ENCODE data around the gene OXER1. TPM values are rescaled to one million over a fixed set of nuclear protein-coding genes. Genes with fewer than 3 reads are reported as not detected.

Gene OXER1
- total RNA-seq, 2 experiments from 2014 or later, result not detected

DNA sequence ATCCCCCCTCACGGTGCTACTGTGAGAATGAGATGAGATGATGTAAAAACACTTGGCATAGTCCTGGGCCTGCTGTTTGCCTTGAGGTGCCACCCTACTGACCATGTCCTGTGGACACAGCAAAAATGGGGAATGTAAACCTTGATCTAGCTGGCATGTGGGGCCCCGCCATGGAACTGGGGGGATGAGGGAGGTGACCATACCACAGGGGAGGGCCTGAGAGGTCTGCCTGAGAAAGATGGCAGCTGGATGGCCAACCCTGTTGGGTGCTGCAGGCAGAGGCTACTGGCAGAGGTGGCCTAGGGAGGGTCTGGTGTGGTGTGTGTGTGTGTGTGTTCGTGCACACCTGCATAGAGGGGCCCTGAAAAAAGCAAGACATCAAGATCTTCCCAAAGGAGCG lies 27.7 kb upstream of the OXER1 start:
- H3K9me3 Mint-ChIP-seq, result no peaks in the 10 kb centered on the region
- CTCF ChIA-PET, result interaction anchor here (1.0 to 1.2 kb wide), 3 partner anchors 13 to 345 kb away, joined by 3 to 4 read pairs (median 4); no protein-coding TSS in a partner anchor
- no peak for DNase-seq
- no peak overlapping the region for H3K27ac Mint-ChIP-seq
- H3K4me1 Mint-ChIP-seq, result peaks cover 22% of the 10 kb centered on the region
- POLR2A ChIA-PET, result no interaction called here
- H3K27me3 Mint-ChIP-seq, result peaks cover 43% of the 10 kb centered on the region
- no peaks in the 10 kb centered on the region for H3K36me3 Mint-ChIP-seq (ENCODE audit: low read depth)
- H3K4me3 Mint-ChIP-seq, result no peak overlapping the region

DNA sequence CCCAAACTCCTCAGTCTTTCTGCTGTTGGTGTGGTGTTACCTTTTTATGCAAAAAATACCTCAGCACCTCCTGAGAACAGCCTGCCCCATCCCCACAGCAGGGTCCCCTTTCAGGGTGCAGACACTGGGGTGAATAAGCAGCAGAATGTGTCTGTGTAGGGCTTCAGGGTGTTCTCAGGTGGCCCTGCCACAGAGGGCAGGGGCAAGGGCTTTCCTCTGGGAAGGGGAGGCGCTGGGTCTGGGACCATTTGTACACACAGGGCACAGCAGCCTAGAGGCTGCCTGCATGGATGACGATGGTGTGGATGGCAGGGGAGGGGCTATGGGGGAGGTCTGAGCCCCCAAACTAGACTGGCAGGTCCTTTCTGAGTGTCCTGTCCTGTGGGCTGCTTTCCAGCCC lies 25.8 kb upstream of the OXER1 start:
- POLR2A ChIA-PET, result no interaction called here
- CTCF ChIA-PET, result interaction anchor here (1.0 kb wide), 1 partner anchor 10 kb away, joined by 4 read pairs; no protein-coding TSS in a partner anchor
- no peak for DNase-seq
- H3K9me3 Mint-ChIP-seq, result no peaks in the 10 kb centered on the region
- peaks cover 34% of the 10 kb centered on the region for H3K27me3 Mint-ChIP-seq
- no peaks in the 10 kb centered on the region for H3K36me3 Mint-ChIP-seq (ENCODE audit: low read depth)
- peaks cover 15% of the 10 kb centered on the region for H3K4me1 Mint-ChIP-seq
- H3K4me3 Mint-ChIP-seq, result no peak overlapping the region
- H3K27ac Mint-ChIP-seq, result no peak overlapping the region

DNA sequence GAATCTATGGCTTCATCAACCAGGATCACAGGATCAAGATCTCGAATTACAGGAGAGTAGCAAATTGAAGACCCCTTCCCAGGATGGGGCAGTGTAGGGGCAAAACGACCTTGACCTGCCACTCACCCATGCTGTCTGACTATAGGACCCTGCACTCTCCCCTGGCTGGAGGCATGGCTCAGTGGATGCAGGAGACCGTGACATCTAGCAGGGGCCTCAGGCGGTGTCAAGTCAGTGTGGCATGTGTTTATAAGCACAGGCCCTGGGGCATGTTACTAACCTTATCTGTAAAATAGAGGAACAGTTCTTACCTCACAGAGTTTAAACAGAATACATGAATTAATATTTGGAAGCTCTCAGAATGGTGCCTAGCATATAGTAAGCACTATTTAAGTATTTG lies 24.9 kb upstream of the OXER1 start:
- Mint-ChIP-seq H3K4me1 (peaks cover 15% of the 10 kb centered on the region), H3K9me3 (no peaks in the 10 kb centered on the region), H3K27ac (no peak overlapping the region), H3K4me3 (no peak overlapping the region), H3K27me3 (peaks cover 26% of the 10 kb centered on the region), H3K36me3 (ENCODE audit: low read depth) (no peaks in the 10 kb centered on the region)
- ChIA-PET CTCF (no interaction called here), POLR2A (no interaction called here)
- no peak for DNase-seq

GRCh38 chr2:42788478-42788793 lies 24.5 kb upstream of the OXER1 start:
- no peak for DNase-seq
- ChIA-PET POLR2A (no interaction called here), CTCF (no interaction called here)
- peaks cover 10% of the 10 kb centered on the region for H3K4me1 Mint-ChIP-seq
- no peaks in the 10 kb centered on the region for H3K36me3 Mint-ChIP-seq (ENCODE audit: low read depth)
- H3K4me3 Mint-ChIP-seq, result no peak overlapping the region
- no peaks in the 10 kb centered on the region for H3K9me3 Mint-ChIP-seq
- H3K27me3 Mint-ChIP-seq, result peaks cover 21% of the 10 kb centered on the region
- no peak overlapping the region for H3K27ac Mint-ChIP-seq

DNA sequence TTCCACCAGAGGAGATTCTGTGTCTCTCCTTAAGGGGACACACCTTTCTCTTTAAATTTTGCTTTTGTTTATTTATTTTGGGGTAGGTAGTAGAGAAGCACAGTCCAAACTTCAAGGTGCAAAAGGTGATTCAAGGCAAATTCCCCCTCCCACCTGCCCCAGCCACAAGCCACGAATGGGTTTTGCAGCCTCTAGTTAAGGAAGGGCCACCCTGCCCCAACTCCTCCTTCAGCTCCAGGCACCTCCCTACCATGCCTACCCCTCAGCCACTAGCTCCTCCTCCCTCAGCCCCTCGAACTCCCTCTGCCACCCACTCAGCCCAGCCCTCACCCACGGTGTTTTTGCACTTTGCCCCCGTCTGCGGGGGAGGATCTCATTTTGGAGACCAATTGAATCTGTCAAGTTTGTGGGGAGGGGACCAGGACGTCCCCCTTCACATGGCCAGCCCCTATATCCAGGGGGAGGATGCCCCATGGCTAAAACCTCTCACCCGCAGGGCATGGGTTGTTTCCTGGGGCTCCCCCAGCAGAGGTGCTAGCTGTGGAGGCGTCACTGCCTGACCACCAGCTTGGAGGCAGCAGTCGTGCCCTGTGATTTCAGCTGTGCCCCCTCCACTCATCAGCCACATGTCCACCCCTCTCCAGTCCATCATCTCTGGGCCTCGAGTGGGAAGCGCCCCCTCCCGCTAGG lies 24.0 kb upstream of the OXER1 start:
- H3K27ac Mint-ChIP-seq, result no peak overlapping the region
- H3K9me3 Mint-ChIP-seq, result no peaks in the 10 kb centered on the region
- peaks cover 18% of the 10 kb centered on the region for H3K27me3 Mint-ChIP-seq
- ChIA-PET POLR2A (no interaction called here), CTCF (interaction anchor here (1.8 kb wide), 1 partner anchor 22 kb away, joined by 6 read pairs; no protein-coding TSS in a partner anchor)
- H3K4me1 Mint-ChIP-seq, result peaks cover 8% of the 10 kb centered on the region
- no peak for DNase-seq
- H3K36me3 Mint-ChIP-seq (ENCODE audit: low read depth), result no peaks in the 10 kb centered on the region
- H3K4me3 Mint-ChIP-seq, result no peak overlapping the region

DNA sequence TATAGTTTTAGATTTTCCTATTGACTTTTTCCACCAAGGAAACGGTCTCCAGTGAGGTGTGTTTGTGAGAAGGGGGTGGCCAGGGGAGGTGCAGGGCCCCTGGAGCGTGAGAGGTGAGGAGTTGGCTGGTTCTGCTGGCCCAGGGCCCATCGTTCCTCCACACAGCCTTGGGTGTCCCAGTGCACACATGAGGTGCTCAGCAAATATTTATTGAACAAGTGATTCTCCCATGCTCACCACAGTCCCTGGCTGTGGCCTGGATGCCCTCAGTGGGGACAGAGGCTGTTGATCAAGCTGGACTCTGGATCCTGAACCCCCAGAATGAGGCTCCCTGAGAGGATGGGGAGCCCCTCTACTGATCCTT lies 23.5 kb upstream of the OXER1 start:
- Mint-ChIP-seq H3K4me3 (no peak overlapping the region), H3K4me1 (peaks cover 8% of the 10 kb centered on the region), H3K27ac (no peak overlapping the region), H3K9me3 (no peaks in the 10 kb centered on the region), H3K27me3 (peaks cover 18% of the 10 kb centered on the region), H3K36me3 (ENCODE audit: low read depth) (no peaks in the 10 kb centered on the region)
- POLR2A ChIA-PET, result no interaction called here
- no peak for DNase-seq
- CTCF ChIA-PET, result interaction anchor here (1.8 kb wide), 1 partner anchor 23 kb away, joined by 6 read pairs; no protein-coding TSS in a partner anchor

DNA sequence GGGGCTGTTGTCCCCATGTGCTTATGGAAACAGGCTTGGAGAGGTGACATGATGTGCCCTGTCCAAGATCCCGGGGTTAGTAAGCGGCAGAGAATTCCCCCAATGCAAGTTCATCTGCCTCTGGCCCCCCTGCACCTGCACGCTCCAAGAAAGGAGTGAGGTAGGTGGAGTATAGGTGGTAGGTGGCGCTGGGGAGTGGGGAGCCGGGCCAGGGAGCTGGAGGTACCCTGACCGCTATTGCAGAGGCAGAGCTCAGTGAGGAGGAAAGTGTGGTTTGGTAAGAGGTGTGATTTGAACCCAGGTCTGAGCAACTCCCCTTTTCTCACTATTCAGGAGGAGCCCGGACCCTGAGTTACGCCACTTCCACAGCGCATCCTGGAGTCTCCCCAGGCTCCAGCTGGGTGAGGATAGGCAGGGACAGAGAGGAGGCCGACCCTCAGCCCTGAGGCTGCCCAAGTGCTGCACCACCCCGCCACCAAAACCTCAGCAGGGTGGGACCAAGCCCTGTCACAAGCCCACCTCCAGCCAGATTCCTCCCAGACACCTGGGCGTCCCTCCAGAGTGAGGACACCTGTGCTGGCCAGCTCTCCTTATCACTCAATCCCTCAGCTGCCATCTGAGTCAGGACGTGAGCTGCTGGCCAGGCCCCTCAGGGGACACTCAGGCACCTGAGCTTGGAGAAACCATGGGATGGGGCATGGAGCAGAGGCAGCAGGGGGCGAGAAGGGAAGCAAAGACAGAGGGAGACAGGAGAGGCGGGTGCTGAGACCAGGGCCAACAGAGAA lies 22.8 kb upstream of the OXER1 start:
- Mint-ChIP-seq H3K36me3 (ENCODE audit: low read depth) (no peaks in the 10 kb centered on the region), H3K27me3 (peaks cover 14% of the 10 kb centered on the region), H3K9me3 (no peaks in the 10 kb centered on the region), H3K27ac (no peak overlapping the region), H3K4me3 (no peak overlapping the region), H3K4me1 (peaks cover 4% of the 10 kb centered on the region)
- POLR2A ChIA-PET, result no interaction called here
- no peak for DNase-seq
- CTCF ChIA-PET, result interaction anchor here (1.8 kb wide), 1 partner anchor 23 kb away, joined by 6 read pairs; no protein-coding TSS in a partner anchor

DNA sequence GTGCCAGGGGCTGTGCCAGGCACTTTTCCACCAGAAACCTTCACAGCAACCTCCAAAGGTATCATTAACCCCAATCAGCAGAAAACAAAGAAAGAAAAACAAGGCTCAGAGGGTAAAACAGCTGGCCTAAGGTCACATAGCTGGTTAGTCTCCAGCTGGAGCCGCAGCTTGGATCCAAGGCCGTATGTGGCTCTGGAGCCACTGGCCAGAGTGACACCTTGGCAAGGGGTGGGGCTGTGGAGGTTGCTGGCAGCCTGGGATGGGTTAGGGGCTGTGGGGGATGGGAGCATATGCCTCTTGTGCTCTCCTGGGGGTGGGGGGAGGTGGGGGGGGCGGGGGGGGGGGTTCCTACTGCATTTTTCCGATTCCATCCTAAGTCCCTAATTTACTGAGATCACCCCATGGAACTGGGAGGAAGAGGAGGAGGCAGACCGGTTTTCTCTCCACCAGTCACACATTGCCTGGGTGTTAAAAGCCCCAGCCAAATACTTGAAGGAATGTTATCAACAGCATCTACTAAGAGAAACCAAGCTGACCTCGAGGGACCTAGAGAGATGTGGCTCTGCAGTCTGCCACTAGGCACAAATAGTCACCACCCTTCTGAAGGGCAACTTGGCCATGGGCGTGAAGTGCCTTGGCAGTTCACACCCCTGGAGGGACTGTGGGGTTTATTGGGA lies 20.4 kb upstream of the OXER1 start:
- H3K4me1 Mint-ChIP-seq, result peaks cover 3% of the 10 kb centered on the region
- H3K27me3 Mint-ChIP-seq, result no peaks in the 10 kb centered on the region
- no peak overlapping the region for H3K27ac Mint-ChIP-seq
- CTCF ChIA-PET, result interaction anchor here (1.6 kb wide), 1 partner anchor 12 kb away, joined by 3 read pairs; no protein-coding TSS in a partner anchor
- DNase-seq, result no peak
- no peak overlapping the region for H3K4me3 Mint-ChIP-seq
- H3K36me3 Mint-ChIP-seq (ENCODE audit: low read depth), result no peaks in the 10 kb centered on the region
- H3K9me3 Mint-ChIP-seq, result peaks cover 5% of the 10 kb centered on the region
- POLR2A ChIA-PET, result no interaction called here

GRCh38 chr2:42783511-42783910 lies 19.6 kb upstream of the OXER1 start:
- ChIA-PET CTCF (interaction anchor here (1.0 to 1.4 kb wide), 2 partner anchors 13 to 17 kb away, joined by 3 to 4 read pairs; no protein-coding TSS in a partner anchor), POLR2A (no interaction called here)
- no peak overlapping the region for H3K4me3 Mint-ChIP-seq
- H3K27ac Mint-ChIP-seq, result no peak overlapping the region
- no peak for DNase-seq
- H3K9me3 Mint-ChIP-seq, result peaks cover 8% of the 10 kb centered on the region
- peaks cover 3% of the 10 kb centered on the region for H3K4me1 Mint-ChIP-seq
- no peaks in the 10 kb centered on the region for H3K36me3 Mint-ChIP-seq (ENCODE audit: low read depth)
- H3K27me3 Mint-ChIP-seq, result no peaks in the 10 kb centered on the region

DNA sequence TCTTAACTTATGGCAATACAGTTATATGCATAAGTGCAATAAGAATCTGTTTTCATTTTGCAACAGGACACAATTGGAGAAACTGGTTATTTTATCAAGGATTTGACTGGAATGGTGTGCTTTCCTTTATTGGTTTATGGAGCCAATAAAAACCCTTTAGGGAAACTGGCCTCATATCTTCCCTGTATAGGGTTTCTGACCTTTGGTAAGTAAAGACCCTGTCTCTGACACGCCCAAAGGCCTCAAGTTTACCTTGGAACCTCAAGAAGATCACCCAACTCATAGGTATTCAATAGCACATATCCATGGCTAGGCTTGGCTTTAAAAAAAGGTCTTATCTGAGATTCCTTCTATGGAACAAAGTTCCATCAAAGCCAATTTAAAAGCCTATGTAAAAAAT lies 17.2 kb upstream of the OXER1 start:
- Mint-ChIP-seq H3K4me1 (peaks cover 2% of the 10 kb centered on the region), H3K9me3 (peaks cover 14% of the 10 kb centered on the region)
- POLR2A ChIA-PET, result no interaction called here

DNA sequence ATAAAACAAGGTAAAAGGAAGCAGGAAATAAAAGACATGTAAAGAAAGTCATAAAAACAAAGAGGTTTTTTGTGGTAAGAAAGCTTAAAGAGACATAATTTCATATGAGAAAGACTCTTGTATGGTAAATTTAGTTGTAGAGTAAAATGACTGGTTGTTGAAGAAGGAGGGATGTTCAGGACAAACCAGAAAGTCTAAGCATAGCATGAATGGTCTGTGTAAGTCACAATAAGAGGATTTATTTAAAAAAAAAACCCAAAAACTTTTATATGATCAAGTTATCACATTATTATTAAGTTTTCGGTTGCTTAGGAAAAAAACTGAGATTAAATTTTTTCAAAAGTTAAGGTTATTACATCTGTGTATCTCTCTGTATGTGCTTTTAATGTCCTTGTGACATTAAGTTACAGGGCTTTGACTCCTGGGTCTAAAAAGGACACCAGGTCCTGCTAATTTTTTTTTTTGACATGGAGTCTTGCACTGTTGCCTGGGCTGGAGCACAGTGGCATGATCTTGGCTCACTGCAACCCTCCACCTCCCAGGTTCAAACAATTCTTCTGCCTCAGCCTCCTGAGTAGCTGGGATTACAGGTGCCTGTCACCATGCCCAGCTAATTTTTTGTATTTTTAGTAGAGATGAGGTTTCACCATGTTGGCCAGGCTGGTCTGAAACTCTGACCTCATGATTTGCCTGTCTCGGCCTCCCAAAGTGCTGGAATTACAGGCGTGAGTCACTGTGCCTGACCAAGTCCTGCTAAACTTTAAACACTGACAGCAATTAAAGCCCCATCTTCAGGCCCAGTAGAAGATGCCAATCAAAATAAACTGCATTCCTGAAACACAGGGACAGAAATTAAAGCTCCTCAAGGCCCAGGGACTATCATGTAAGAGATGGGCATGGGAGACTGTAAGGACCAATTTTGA lies 14.2 kb upstream of the OXER1 start:
- Mint-ChIP-seq H3K4me3 (no peak overlapping the region), H3K27me3 (no peaks in the 10 kb centered on the region), H3K36me3 (ENCODE audit: low read depth) (peaks cover 5% of the 10 kb centered on the region), H3K27ac (no peak overlapping the region), H3K4me1 (peaks cover 11% of the 10 kb centered on the region), H3K9me3 (peaks cover 14% of the 10 kb centered on the region)
- ChIA-PET POLR2A (no interaction called here), CTCF (interaction anchor here (1.4 kb wide), 1 partner anchor 14 kb away, joined by 4 read pairs; the partner anchor contains the start of gene HAAO)
- DNase-seq, result no peak

More for the DNA sequence above, 17.2 kb upstream of the OXER1 start:
- Mint-ChIP-seq H3K27ac (no peak overlapping the region), H3K36me3 (ENCODE audit: low read depth) (peaks cover 5% of the 10 kb centered on the region), H3K4me3 (no peak overlapping the region), H3K27me3 (no peaks in the 10 kb centered on the region)
- CTCF ChIA-PET, result interaction anchor here (0.6 kb wide), 1 partner anchor 460 kb away, joined by 3 read pairs; no protein-coding TSS in a partner anchor
- no peak for DNase-seq

DNA sequence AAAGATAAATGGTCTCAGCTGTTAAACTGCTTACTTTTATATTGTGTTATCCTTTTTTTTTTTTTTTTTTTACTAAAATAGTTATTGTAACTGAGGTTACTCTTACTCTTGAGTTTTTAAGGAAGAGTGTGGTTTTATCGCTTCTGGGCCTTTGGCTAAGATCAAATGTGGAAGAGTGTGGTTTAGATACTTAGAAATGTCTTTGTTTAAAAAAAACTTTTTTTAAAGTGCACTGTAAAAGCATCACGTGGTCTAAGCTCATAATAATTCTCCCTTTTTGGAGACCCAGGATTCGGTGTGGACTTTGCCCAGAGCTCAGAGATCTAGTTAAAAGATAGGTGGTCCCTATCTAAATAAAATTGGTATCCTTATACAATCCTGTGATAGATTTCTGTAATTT lies 11.9 kb upstream of the OXER1 start:
- H3K36me3 Mint-ChIP-seq (ENCODE audit: low read depth), result peaks cover 5% of the 10 kb centered on the region
- ChIA-PET POLR2A (no interaction called here), CTCF (interaction anchor here (0.6 kb wide), 5 partner anchors 10 to 530 kb away, joined by 3 to 5 read pairs (median 5); no protein-coding TSS in a partner anchor)
- peaks cover 11% of the 10 kb centered on the region for H3K4me1 Mint-ChIP-seq
- no peak overlapping the region for H3K4me3 Mint-ChIP-seq
- H3K27ac Mint-ChIP-seq, result no peak overlapping the region
- no peak for DNase-seq
- peaks cover 10% of the 10 kb centered on the region for H3K9me3 Mint-ChIP-seq
- H3K27me3 Mint-ChIP-seq, result no peaks in the 10 kb centered on the region

All from activated CD4-positive, alpha-beta T cell treated with anti-CD3 and anti-CD28 coated beads, Interleukin-2, amount 10 ng/mL, durations not matched to agents 7 days and 5 days (primary cell).